HG02870 (cell line): Measurements from ENCODE around the gene RFPL3.
"Not testable (repeated sequence)": the region's sequence is repeated elsewhere in the genome, so short reads cannot be mapped to it uniquely, and the experiment has no call there.

ENCODE experiments used
- ATAC-seq: cut with Tn5 transposase; IDR thresholded peaks from one replicate; pipeline ENCODE4 v1.9.1; 2021; ENCODE audit warnings: mild to moderate bottlenecking, moderate library complexity; ENCODE audit not compliant: unreplicated experiment

RFPL3 gene

DNA sequence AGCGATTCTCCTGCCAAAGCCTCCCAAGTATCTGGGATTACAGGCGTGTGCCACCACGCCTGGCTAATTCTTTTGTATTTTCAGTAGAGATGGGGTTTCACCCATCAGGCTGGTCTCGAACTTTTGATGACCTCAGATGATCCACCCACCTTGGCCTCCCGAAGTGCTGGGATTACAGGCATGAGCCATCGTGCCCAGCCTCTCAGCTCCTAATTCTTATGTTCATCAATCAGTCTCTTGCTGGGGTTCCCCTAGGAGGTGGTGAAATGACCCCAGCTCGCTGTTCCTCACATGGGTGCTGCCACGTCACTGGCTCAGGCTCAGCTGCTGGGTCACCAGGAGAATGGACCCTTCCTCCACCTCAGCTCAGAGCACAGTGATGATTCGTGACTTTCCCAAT lies at the start of gene RFPL3:
TSS of gene RFPL3 (plus strand) at position 301 of the 400 bp plus-strand sequence. CDS start 205 bp downstream, outside the sequence.
- ATAC-seq, result not testable (repeated sequence)

DNA sequence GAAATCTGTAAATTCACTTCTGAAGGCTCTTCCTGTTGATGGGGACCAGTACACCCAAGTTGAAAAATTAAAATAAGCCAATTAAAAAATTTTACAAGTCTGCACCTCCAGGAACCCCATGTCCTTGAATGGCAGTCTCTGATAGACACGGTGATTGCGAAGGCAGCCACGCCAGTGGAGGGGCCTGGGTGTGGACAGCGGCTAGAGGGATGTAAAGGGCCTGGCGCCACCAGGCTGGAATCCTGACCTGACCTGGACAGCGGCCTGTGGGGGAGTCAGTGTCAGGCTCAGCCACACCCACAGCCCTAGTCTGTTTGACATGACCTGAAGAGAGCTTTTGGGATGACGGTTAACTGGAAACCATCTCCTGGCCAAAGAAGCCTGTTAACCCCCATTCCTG lies 49.5 kb upstream of the RFPL3 start:
- no peak for ATAC-seq

DNA sequence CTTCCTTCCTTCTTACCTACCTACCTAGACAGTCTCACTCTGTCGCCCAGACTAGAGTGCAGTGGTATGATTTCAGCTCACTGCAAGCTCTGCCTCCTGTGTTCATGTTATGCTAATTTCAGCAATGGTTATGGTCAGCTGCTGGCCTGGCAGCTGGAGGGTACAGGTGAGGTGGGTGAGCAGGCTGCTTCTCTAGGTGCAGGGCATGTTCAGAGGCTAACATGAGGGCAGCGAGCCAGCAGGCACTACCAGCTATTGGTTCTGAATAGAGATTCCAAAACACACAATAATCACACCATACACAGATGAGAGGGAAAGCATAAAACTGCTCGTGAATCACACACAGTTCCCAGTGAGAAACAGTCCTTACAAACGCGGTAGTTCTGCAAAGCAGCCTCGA lies 48.7 kb upstream of the RFPL3 start:
- ATAC-seq, result no peak

DNA sequence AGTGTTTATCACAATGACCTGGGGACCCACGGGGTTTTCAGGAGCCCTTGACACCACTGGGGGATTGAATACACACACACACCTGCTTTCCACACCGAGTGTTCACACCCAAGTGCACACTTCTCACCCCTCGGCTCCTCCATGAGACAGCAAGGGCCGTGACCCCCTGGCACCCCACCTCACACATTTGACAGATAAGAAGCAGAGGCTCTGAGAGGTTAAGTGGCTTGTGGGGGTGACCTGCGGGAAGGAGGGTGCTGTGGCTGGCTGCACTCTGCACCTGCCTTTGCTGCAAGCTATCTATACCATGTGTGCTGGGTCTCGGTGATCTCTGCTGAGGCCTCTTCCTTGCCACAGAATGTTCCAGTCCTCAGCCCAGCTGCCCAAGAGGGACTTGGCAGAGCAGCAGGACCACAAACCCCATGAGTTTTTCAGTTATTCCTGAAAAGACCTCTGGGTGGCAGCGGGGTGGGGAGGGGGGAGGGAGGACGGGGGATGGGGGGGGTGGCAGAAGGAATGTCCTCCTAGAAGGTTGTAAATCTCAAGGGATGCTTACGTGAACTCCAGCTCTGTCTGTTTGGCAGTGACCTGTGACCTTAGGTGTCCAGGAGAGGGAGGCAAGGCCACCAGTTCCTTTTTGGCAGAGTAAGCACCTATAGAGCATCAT lies 47.9 kb upstream of the RFPL3 start:
- ATAC-seq, result no peak

DNA sequence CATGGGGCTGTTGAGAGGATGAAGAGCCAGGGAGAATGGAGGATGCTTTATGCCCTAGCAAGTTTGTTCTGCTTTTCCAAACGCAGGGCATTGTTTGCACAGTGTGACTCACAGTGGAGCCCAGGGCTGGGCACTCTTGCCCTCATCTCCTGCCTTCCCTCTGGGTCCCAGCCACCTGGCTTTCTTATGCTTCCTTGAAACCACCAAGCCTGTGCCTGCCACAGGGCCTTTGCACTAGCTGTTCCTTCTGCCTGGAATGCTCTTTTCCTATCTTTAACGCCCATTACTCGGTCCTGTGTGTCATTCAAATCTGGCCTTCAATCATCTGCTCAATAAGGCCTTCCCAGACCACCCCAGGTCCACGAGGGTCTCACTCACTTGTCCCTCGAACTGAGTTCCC lies 46.9 kb upstream of the RFPL3 start:
- ATAC-seq, result no peak

DNA sequence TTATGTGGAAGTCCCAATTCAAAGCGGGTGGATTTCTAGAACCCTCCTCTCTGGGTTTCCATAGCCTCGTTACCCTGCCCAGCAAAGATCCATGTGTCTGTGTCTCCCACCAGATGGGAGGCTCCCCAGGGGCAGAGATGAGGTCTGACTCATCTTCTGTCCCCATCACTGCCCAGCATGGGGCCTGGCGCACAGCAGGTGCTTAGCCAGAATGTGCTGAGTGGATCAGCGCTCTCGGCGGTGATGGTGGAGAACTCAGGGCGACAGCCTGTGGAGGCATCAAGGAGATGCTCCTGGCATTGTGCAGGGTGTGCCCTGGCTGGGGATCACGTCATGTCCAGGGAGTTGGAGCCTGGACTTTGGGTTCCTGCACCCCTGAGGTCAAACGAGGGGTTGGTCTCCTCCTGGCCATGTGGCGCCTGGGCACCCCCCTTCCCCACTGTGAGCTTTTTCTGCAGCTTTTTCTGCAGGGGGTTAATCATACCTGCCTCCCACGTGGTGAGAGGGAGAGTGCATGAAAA lies 46.1 kb upstream of the RFPL3 start:
- no peak for ATAC-seq

DNA sequence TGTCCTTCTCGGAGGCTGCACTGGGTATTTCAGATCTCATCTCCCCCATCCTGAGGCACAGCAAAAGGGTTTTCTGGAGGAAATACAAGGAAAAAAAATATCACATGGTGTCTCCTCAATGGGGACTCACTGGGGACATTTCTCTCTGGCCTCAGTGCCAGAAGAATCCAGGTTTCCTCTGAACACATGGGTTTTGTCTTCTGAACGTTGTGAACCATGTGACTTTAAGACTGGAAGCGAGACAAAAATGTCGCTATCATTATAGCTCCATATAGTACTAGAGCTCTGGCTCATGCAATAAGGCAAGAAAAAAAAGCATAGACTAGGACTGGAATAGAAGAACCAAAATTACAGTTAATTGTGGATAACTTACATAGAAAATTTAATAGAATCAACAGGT lies 44.9 kb upstream of the RFPL3 start:
- ATAC-seq, result no peak

DNA sequence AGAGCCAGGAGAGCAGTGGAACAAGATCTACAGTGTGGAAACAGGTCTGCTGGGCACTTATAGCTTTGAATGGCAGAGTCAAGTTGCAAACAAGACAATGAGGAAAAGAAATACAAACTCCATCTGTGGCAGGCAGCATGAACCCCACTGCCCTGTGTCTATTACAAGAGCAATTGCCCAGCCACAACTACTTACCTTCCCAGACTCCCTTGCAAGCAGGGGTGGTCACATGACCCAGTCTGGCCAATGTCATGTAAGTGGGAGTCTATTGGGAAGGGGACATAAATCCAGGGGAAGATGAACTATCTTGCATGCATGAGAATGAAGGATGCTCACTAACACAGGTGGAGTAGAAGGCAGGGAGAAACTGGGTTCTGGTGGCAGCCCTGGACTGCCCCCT lies 44.1 kb upstream of the RFPL3 start:
- no peak for ATAC-seq

DNA sequence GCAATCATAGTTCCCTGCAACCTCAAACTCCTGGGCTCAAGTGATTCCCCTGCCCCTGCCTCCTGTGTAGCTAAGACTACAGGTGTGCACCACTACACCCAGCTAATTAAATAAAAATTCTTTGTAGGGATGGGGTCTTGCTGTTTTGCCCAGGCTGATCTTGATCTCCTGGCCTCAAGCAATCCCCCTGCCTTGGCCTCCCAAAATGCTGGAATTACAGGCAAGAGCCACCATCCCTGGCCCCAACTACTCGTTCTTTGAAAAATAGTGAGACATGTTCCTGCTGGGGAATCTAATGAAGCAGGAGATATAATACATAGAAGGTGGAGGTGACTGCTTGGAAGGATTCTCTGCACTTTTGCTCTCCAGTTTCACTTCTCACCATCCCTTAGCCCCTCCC lies 40.1 kb upstream of the RFPL3 start:
- no peak for ATAC-seq

DNA sequence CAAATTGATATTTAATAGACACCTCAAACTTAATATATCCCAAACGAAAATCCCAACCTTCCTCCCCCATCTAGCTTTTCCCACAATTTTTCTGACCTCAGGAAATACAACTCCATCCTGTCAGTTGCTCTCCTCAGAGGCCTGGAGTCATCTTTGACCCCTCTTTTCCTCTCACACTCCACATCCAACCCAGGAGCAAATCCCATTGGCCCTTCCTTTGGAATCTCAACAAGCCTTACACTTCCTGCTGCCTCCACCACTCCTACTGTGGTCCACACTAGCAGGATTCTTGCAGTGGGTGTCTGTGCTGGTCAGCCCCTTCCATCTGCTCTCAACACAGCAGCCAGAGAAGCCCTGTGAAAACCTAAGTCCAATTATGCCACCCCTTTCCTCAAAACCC lies 39.3 kb upstream of the RFPL3 start:
- ATAC-seq, result no peak

DNA sequence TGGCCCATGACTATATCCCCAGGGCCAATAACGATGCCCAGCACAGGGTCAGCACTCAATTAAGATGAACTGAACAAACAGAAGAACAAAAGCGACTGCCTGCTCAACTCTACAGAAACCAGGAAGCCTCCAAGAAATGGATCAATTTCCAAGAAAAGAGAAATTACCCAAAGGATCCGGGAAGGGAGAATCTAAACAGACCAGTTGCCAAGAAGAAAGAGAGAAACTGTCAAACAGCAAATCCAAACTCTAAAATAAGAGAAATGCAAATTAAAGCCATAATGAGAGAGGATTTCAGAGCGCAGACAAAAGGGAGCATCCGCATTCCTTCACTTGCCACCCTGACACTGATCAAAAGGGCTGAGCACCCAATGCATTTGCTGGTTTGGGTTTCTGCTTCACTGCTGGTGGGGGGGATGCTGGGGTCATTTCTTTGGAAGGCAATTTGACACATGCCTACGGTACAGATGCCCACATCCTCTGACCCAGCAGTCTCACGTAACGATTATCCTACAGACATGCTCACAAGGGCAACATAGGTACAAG lies 37.7 kb upstream of the RFPL3 start:
- ATAC-seq, result no peak

DNA sequence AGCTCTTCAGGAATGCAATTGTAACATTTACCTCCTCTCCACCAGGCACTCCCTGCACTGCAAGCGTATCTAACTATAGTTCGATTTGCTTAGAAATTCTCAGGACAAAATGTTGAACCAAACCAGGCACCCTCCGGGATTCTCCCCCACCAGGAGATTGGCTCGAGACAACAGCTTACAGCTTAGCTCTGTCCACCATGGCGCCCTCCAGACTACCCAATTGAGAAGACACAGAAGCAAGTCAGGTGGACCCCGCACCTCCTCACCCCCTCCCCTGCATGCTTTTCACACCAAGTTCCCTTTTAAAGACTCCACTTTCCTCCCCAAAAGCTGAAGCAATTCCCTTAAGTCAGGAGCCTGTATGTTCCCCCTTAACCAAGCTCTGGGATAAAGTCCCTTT lies 34.7 kb upstream of the RFPL3 start:
- no peak for ATAC-seq

DNA sequence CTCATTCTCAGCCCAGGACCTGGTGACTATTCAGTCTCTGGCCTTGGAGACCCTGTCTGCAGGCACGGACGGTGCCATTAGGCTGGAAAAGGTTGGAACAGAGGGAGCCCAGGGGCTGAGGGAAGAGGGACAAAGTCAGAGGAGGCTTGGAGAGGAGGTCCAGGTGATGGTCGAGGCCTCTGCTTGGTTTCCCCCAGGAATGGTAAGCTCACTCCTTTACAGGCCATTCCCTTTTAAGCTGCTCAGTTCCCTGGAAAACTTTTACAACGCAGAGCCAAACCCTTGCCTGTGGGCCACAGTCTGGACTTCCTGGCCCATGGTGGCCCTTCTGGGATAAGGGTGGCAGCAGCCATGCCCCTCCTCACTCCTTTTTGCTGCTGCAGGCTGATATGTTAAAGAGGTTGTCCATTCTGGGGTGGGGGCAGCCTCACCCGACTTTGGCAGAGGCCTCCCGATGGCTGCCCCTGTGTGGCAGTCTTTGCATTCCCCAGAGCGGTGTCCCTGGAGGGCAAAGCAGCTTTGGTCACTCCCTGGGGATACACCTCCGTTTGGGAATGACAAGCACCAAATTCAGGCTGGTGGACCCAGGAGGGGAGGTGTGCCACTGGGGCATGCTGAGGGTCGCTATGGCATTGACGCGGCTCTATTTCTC lies 34.0 kb upstream of the RFPL3 start:
- no peak for ATAC-seq

DNA sequence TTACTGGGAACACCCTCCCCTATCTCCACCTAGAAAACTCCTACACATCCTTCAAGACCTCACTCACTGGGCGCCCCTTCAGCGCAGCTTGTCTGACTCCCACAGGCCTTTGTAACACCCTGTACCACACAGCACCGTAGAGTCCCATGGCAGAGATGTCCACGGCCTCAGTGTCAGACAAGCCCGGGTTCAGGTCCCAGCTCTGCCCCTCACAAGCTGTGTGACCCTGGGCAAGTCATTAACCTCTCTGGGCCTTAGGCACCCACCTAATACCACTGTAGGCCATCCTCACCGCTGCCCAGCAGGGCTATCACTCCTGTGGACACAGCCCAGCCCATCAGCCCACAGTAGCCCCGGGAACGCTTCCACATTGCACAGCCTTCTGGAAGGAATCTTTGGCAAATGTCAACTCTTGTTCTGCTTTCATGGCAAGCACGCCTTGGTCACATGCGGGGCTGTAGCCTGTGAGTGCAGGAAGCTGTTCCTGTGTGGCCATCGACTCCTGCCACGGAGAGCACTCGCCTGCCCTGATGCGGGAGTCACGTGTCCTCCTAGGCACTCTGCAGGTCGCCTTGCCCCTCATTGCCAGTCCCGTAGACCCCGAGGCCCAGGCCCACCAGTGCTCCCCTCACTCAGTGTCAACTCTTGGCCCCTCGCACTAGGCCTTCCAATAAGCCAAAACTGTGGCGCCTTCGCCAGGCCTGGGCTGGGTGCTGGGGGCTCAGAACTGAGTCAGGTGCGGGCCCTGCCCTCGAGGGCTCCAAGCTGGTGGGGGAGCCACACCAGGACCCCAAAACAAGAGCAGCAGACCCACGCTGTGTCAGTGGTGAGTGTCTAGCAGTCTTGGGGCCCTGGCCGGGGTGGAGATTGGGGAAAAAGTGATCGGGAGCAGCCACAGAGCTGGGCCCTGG lies 32.9 kb upstream of the RFPL3 start:
- ATAC-seq, result no peak

DNA sequence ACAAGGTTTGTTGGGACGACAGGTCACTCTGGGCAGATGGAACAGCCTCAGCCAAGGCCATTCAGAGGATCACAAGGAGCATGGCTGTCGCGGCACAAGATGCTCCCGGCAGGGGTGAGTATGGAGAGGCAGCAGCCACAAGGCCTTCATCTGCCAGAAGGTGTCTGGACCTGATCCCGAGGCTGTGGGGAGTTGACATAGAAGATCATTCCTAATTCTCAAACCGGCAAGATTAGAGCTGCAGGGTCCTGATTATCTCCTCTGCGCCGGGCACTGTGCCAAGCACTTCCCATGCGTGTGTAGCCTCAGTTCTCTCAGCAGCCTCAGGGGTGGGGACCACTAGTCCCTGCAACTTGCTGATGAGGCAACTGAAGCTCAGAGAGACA lies 32.3 kb upstream of the RFPL3 start:
- no peak for ATAC-seq

DNA sequence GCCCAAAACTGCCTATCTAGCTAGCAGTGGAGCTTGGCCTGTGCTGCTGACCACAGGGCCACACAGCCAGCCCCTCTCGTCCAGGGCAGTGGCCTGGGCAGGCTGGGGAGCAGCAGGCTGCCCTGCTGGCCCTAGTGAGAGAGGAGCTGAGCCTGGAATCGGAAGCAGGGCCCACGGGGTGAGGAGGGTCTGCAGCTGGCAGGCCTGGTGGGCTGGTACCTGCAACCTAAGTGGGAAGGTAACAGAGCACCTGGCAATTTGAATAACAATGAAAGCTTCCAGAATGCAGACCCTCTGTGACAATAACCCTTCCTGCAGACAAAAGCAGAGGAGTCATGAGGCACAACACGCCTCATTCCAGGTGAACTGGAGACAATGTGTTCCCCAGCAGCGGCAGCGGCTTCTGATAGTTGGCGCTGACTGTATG lies 31.8 kb upstream of the RFPL3 start:
- ATAC-seq, result no peak

DNA sequence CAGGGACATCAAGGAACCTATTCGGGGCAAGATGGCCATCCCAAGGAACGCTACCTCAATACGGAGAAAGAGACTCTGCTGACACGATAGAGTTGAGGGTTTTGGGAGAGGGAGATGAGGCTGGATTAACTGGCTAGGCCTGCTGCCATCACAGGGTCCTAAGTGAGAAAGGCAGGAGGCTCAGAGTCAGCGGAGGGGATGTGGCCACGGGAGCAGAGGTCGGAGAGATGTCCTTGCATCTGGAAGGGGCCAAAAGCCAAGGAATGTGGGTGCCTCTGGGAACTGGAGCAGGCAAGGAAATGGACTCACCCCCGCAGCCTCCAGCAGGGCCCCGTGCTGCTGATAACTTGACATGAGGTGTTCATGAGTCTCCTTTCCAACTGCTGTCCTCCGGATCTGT lies 31.0 kb upstream of the RFPL3 start:
- no peak for ATAC-seq

DNA sequence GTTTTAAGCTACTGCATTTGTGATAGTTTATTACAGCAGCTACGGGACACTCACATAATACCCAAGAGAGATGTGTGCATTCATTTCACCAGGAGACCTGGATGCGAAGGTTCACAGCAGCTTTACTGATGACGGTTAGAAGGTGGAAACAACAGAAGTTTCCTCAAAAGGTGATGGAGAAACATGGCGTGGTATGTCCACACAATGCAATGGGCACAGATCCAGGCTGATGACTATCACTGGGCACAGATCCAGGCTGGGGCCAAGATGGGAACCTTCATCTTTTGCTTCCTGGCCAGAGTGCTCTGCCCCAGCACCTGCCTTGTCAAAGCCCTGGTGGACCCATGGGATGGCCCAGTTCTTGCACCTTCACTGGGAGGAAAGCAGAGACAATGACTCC lies 30.6 kb upstream of the RFPL3 start:
- no peak for ATAC-seq

DNA sequence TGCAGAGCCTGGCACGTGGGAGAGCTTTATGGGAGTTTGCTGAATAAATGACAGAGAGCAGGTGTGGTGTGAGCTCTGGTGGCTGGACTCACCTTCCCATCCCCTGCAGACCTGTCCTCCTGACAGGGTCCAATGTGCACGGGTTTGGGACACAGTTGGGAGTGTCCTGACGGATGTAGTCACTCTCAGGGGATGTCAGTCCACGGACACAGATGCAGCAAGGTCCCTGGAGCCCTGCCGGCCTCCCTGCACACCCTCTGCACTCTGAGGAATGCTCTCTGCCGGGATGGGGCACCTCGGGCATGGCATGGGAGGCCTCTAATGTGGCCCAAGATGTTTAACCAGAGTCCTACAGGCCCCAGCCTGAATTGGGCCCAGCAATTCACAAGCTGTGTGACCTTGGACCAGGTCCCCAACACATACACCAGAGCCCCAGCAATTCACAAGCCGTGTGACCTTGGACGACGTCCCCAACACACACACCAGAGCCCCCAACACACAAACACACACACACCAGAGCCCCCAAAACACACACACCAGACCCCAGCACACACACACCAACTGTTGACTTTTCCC lies 30.0 kb upstream of the RFPL3 start:
- no peak for ATAC-seq

DNA sequence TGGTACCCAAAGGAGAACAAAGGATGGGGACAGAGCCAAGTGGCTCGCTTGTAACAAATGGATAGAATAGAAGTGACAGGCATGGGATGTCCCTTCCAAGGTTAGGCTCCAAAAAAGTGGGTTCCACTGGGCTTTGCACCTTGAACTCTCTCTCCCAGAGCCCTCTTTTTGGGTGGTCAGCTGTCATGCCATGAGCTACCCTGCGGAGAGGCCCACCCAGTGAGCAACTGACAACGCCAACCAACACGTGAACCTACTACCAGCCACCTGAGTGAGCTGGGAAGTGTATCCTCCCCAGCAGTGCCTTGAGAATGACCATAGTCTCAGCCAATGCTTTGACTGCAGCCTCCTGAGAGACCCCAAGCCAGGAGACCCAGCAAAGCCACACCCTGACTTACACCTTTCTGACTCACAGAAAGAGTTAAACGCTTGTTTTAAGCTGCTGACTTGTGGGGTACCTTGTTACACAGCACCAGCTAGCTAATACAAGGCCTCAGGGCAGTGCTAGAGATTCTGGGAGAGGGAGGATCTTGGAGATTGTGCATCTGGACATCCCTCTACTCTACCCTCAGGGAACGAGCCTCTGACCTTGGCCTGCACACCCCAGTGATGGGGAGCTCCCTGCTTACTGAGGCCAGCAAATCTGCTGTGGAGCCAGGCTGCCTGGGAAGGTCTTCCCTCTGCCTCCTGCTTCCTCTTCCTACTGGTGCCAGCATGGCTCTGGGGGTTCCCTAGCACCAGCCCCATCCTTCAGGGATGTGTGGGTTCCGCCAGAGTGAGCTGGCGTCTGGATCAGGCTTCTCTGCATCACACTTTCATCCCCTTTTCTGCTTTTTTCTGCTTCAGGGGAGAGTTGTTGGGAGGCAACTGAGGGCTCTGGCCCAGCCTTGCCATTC lies 29.1 kb upstream of the RFPL3 start:
- no peak for ATAC-seq
